Activated CD8-positive, alpha-beta memory T cell treated with anti-CD3 and anti-CD28 coated beads for 24 hours (primary cell): ENCODE results near the gene ADCK1.
"Not testable (repeated sequence)": the region's sequence is repeated elsewhere in the genome, so short reads cannot be mapped to it uniquely, and the experiment has no call there.

Experiments
- DNase-seq: peaks from one replicate; pipeline ENCODE4 v3.0.0-alpha.2; 2020

ADCK1 gene

GRCh38 chr14:77955816-77956484, 156.0 kb downstream of the ADCK1 start:
- DNase-seq: no peak

GRCh38 chr14:77959686-77960085, 159.8 kb downstream of the ADCK1 start:
- not testable (repeated sequence) for DNase-seq

GRCh38 chr14:77961847-77962580, 162.1 kb downstream of the ADCK1 start:
- no peak for DNase-seq

- no peak for DNase-seq
Observed at GRCh38 chr14:77962731-77963520, 163.0 kb downstream of the ADCK1 start.

- no peak for DNase-seq
Observed at GRCh38 chr14:77964586-77964985, 164.7 kb downstream of the ADCK1 start.

GRCh38 chr14:77965050-77965449, 165.1 kb downstream of the ADCK1 start:
- no peak for DNase-seq

- no peak for DNase-seq
Observed at GRCh38 chr14:77965919-77966435, 166.1 kb downstream of the ADCK1 start.

- DNase-seq: no peak
Observed at GRCh38 chr14:77967110-77967509, 167.2 kb downstream of the ADCK1 start.

GRCh38 chr14:77970646-77971045, 170.7 kb downstream of the ADCK1 start:
- no peak for DNase-seq

- DNase-seq: no peak
Observed at GRCh38 chr14:77973246-77973645, 173.3 kb downstream of the ADCK1 start.

- no peak for DNase-seq
Observed at GRCh38 chr14:77976591-77976990, 176.7 kb downstream of the ADCK1 start.

- no peak for DNase-seq
Observed at GRCh38 chr14:77979171-77979570, 179.3 kb downstream of the ADCK1 start.

GRCh38 chr14:77979666-77980351, 179.9 kb downstream of the ADCK1 start:
- DNase-seq: no peak

- no peak for DNase-seq
Observed at GRCh38 chr14:77980475-77981321, 180.8 kb downstream of the ADCK1 start.
